Gastroesophageal sphincter (tissue), 4 donors: ENCODE measurements around the gene LZTS2. TPM values are rescaled to one million over a fixed set of nuclear protein-coding genes. Genes with fewer than 3 reads are reported as not detected.

Experiments used
- ATAC-seq: fragments of 150-250 bp; one replicate; pipeline ENCODE4 v1.9.1; 2016; ENCODE audit warnings: mild to moderate bottlenecking, moderate library complexity
- H3K27ac ChIP-seq, 4 donors: fragments of 200-600 bp; sonication (generic) in 3 of 4; 1 replicate in 3 of 4; 2 replicates in 1 of 4; pipeline ENCODE4 v1.5.1; 2016 to 2019
- H3K27me3 ChIP-seq: fragments of 200-600 bp; sonication (generic); one replicate; pipeline ENCODE4 v1.5.1; 2019
- H3K36me3 ChIP-seq, 2 donors: fragments of 200-600 bp; sonication (generic); one replicate each; pipeline ENCODE4 v1.5.1; 2019; ENCODE audit warnings: control low read depth in 1 of 2
- H3K4me1 ChIP-seq, 3 donors: fragments of 200-600 bp; sonication (generic); 1 replicate in 2 of 3; 2 replicates in 1 of 3; pipeline ENCODE4 v1.5.1; 2016 to 2019; ENCODE audit warnings: control low read depth in 2 of 3
- H3K4me3 ChIP-seq, 2 donors: fragments of 200-600 bp; sonication (generic); one replicate each; pipeline ENCODE4 v1.5.1; 2019; ENCODE audit warnings: mild to moderate bottlenecking in 1 of 2, moderate library complexity in 1 of 2
- H3K9me3 ChIP-seq, 3 donors: fragments of 200-600 bp; sonication (generic); one replicate each; pipeline ENCODE4 v1.5.1; 2017 to 2019; ENCODE audit warnings: control low read depth in 2 of 3
- EP300 ChIP-seq: sonication (generic); formaldehyde crosslinking; IDR thresholded peaks from one replicate; pipeline ENCODE4 v1.6.1; 2017; ENCODE audit warnings: antibody characterized with exemption, mild to moderate bottlenecking
- POLR2A ChIP-seq, 2 donors: fragments of 450-650 bp; IDR thresholded peaks; one replicate each; pipeline ENCODE4 v1.6.1; 2017; ENCODE audit warnings: antibody characterized with exemption in 2 of 2, mild to moderate bottlenecking in 2 of 2, moderate library complexity in 1 of 2
- POLR2AphosphoS5 ChIP-seq: sonication (generic); formaldehyde crosslinking; IDR thresholded peaks from one replicate; pipeline ENCODE4 v1.6.1; 2017; ENCODE audit warnings: antibody characterized with exemption
- WGBS, 2 donors: methylation state at CpG; one replicate each; pipeline ENCODE4 v1.1.5; 2018; ENCODE audit warnings: low coverage in 1 of 2; 5-methylcytosine and 5-hydroxymethylcytosine counted together
- total RNA-seq, 4 donors: library from RNA; depleted of rRNA; stranded (reverse); fragments of >200 nt; gene quantifications; one replicate each; pipeline ENCODE4 v1.1.0, GENCODE V29; 2016
- TF ChIP-seq, protein P1 (sequence below), 4 experiments: fragments of 200-600 bp in 2 of 4; fragments of 450-650 bp in 2 of 4; sonication (generic) in 1 of 4; IDR thresholded peaks; one replicate each; pipeline ENCODE4 v1.5.1; 2017 to 2019; ENCODE audit warnings: antibody characterized with exemption in 4 of 4, mild to moderate bottlenecking in 2 of 4, moderate library complexity in 2 of 4

The LZTS2 gene
- total RNA-seq, 4 donors from 2014 or later: 134 to 181 (median 141) TPM

DNA sequence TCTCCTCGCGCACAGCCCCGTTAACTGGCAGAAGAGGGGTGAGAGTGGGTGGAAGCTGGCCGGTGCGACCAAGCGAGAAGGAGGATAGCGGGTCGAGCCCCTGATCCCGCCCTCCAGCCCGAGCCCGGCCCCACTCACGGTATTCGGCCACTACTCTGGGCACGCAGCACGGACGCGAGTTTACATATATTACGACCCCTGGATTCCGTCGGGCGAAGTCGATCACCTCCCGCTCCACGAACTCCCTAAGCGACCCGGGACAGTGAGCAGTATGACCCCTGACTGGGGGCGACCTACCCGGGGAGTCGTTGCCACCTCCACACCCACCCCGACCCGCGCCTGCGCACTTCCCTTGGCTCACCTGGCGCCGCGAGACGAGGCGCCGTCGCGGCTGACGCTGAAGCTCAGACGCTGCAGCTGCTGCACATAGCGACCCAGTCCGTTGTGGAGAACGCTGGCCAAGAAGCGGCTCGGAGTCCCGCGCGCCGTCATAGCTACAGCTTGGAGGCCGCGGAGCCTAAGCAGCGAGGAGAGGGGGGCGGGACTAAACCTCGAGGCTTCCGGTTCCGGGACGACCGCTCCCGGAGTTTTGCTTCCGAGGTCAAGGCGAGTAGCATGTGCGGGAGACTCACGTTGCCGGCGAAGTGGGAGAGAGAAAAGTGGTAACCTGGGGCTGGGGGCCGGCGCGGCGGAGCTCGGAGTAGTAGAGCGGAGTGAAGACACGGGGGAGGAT, 12.5 kb upstream of the LZTS2 start, which contains the start of the genes MRPL43 and TWNK:
TSS of gene MRPL43 (minus strand) at position 546 of the 733 bp plus-strand sequence. CDS start at position 492, 54 bp downstream.
TSS of gene TWNK (plus strand) at position 592 of the 733 bp plus-strand sequence. CDS start 668 bp downstream, outside the sequence.
- H3K36me3 ChIP-seq: peaks cover 0 to 67% of the 10 kb centered on the region in 2 donors

DNA sequence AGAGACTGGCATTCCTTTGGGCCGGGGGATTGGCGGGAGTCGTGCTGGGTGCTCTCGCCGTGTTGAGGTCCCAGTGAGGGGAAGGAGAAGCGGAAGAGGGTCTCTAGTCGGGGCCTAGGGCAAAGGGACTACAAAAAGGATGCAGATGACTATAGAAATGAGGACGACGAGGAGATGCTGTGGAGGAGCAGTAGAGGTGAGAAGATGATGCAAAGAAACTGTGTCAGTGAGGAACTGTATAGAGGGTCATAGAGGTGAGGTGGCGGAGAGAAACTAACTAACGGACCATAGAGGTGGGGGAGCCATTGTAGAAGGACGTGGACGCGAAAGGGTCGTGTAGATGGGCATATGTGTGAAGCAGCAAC, 11.9 kb upstream of the LZTS2 start:
- WGBS, 2 donors: 1% methylated on average over 15 of the region's 15 CpGs
- H3K27ac ChIP-seq: peak overlapping the region in 3 of 4 donors; percentile 81 to 90 (median 87)
- TF ChIP-seq EP300 (no peak), POLR2AphosphoS5 (no peak)
- no peak for ATAC-seq
- H3K9me3 ChIP-seq: no peaks in the 10 kb centered on the region
- no peaks in the 10 kb centered on the region for H3K27me3 ChIP-seq
- peaks cover 0 to 67% of the 10 kb centered on the region in 2 donors for H3K36me3 ChIP-seq
- H3K4me1 ChIP-seq: peaks cover 0 to 49% (median 19%) of the 10 kb centered on the region in 3 donors
- peak overlapping the region; percentile 86 to 94 for H3K4me3 ChIP-seq

More for the DNA sequence above, 12.5 kb upstream of the LZTS2 start, which contains the start of the genes MRPL43 and TWNK:
- peak within 1 kb of the TSS; percentile 25 to 90 (median 84) for H3K27ac ChIP-seq
- WGBS, 2 donors: 0% methylated on average over 7 of the region's 75 CpGs
- peak; percentile 83 for ATAC-seq
- H3K9me3 ChIP-seq: no peaks in the 10 kb centered on the region
- H3K4me1 ChIP-seq: peaks cover 0 to 49% (median 19%) of the 10 kb centered on the region in 3 donors
- H3K4me3 ChIP-seq: peak within 1 kb of the TSS; percentile 86 to 94
- peak; percentile 72 for TF ChIP-seq POLR2AphosphoS5
- TF ChIP-seq, protein P1, sequence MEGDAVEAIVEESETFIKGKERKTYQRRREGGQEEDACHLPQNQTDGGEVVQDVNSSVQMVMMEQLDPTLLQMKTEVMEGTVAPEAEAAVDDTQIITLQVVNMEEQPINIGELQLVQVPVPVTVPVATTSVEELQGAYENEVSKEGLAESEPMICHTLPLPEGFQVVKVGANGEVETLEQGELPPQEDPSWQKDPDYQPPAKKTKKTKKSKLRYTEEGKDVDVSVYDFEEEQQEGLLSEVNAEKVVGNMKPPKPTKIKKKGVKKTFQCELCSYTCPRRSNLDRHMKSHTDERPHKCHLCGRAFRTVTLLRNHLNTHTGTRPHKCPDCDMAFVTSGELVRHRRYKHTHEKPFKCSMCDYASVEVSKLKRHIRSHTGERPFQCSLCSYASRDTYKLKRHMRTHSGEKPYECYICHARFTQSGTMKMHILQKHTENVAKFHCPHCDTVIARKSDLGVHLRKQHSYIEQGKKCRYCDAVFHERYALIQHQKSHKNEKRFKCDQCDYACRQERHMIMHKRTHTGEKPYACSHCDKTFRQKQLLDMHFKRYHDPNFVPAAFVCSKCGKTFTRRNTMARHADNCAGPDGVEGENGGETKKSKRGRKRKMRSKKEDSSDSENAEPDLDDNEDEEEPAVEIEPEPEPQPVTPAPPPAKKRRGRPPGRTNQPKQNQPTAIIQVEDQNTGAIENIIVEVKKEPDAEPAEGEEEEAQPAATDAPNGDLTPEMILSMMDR (IDR thresholded peaks at IDR 0.05): peak in 1 of 4 experiments; percentile 33
- TF ChIP-seq POLR2A (IDR thresholded peaks at IDR 0.05): peak in 1 of 2 donors; percentile 33
- no peak for TF ChIP-seq EP300
- no peaks in the 10 kb centered on the region for H3K27me3 ChIP-seq

DNA sequence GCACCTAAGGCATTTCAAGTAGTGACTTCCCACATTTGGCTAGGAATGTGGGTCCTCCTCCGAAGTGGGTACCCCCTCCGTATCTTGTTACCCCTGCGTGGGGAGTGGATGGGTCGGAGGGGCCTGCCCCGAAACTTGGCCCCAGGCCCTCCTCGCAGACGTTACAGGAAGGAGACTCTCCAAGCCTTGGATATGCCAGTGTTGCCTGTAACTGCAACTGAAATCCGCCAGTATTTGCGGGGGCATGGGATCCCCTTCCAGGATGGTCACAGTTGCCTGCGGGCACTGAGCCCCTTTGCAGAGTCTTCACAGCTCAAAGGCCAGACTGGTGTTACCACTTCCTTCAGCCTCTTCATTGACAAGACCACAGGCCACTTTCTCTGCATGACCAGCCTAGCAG, 11.4 kb upstream of the LZTS2 start:
- H3K4me3 ChIP-seq: peak overlapping the region in 1 of 2 donors; percentile 94
- no peaks in the 10 kb centered on the region for H3K27me3 ChIP-seq
- no CpG with 5 or more reads among the region's 10 CpGs for WGBS, 2 donors
- TF ChIP-seq POLR2AphosphoS5 (no peak), POLR2A (IDR thresholded peaks at IDR 0.05) (no peak), EP300 (no peak)
- TF ChIP-seq, protein P1 (IDR thresholded peaks at IDR 0.05): no peak
- no peak for ATAC-seq
- H3K36me3 ChIP-seq: peaks cover 0 to 67% of the 10 kb centered on the region in 2 donors
- H3K9me3 ChIP-seq: no peaks in the 10 kb centered on the region
- peaks cover 0 to 49% (median 19%) of the 10 kb centered on the region in 3 donors for H3K4me1 ChIP-seq
- H3K27ac ChIP-seq: no peak overlapping the region

DNA sequence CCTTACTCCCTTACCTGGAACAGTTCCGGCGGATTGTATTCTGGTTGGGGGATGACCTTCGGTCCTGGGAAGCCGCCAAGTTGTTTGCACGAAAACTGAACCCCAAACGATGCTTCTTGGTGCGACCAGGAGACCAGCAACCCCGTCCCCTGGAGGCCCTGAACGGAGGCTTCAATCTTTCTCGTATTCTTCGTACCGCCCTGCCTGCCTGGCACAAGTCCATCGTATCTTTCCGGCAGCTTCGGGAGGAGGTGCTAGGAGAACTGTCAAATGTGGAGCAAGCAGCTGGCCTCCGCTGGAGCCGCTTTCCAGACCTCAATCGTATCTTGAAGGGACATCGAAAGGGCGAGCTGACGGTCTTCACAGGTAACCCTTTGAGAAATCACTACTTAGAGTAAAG, 10.5 kb upstream of the LZTS2 start:
- H3K36me3 ChIP-seq: peaks cover 0 to 67% of the 10 kb centered on the region in 2 donors
- H3K27me3 ChIP-seq: no peaks in the 10 kb centered on the region
- H3K4me3 ChIP-seq: no peak overlapping the region
- H3K9me3 ChIP-seq: no peaks in the 10 kb centered on the region
- ATAC-seq: no peak
- WGBS, 2 donors: 90 to 100% methylated on average over 1 to 2 of the region's 21 CpGs
- TF ChIP-seq POLR2A (IDR thresholded peaks at IDR 0.05): no peak
- TF ChIP-seq POLR2AphosphoS5: no peak
- TF ChIP-seq EP300: no peak
- TF ChIP-seq, protein P1 (IDR thresholded peaks at IDR 0.05): no peak
- H3K4me1 ChIP-seq: peaks cover 0 to 49% (median 19%) of the 10 kb centered on the region in 3 donors
- no peak overlapping the region for H3K27ac ChIP-seq

GRCh38 chr10:100993986-100994708, 5.5 kb upstream of the LZTS2 start:
- H3K27me3 ChIP-seq: no peaks in the 10 kb centered on the region
- peaks cover 0 to 48% of the 10 kb centered on the region in 2 donors for H3K36me3 ChIP-seq
- WGBS, 2 donors: 41 to 51% methylated on average over 7 to 10 of the region's 10 CpGs
- H3K27ac ChIP-seq: no peak overlapping the region
- ATAC-seq: no peak
- no peak for TF ChIP-seq EP300
- TF ChIP-seq POLR2A (IDR thresholded peaks at IDR 0.05): no peak
- no peak for TF ChIP-seq POLR2AphosphoS5
- TF ChIP-seq, protein P1 (IDR thresholded peaks at IDR 0.05): peak in 3 of 4 experiments; percentile 71 to 80 (median 74)
- H3K4me1 ChIP-seq: peaks cover 0 to 41% (median 6%) of the 10 kb centered on the region in 3 donors
- no peaks in the 10 kb centered on the region for H3K9me3 ChIP-seq
- no peak overlapping the region for H3K4me3 ChIP-seq
